T-helper 2 cell treated with Interferon-gamma antibody and Interleukin-4, amounts not matched to agents 5 μg/mL and 100 μg/mL, for 36 hours (primary cell): ENCODE results near the gene TROAP.
"Not testable (repeated sequence)": the region's sequence is repeated elsewhere in the genome, so short reads cannot be mapped to it uniquely, and the experiment has no call there.

Experiments
- DNase-seq: peaks from one replicate; pipeline ENCODE4 v3.0.0; 2021; ENCODE audit warnings: low spot score
- H3K27ac Mint-ChIP-seq: one replicate; pipeline ENCODE4 v1.8.0; 2021; ENCODE audit warnings: mild to moderate bottlenecking, mixed read lengths
- H3K27me3 Mint-ChIP-seq: one replicate; pipeline ENCODE4 v1.8.0; 2021; ENCODE audit warnings: low read depth, mixed read lengths
- H3K36me3 Mint-ChIP-seq: one replicate; pipeline ENCODE4 v1.8.0; 2021; ENCODE audit warnings: low read depth, mixed read lengths
- H3K4me1 Mint-ChIP-seq: one replicate; pipeline ENCODE4 v1.8.0; 2021; ENCODE audit warnings: low read depth, mixed read lengths
- H3K4me3 Mint-ChIP-seq: one replicate; pipeline ENCODE4 v1.8.0; 2022; ENCODE audit warnings: mild to moderate bottlenecking, moderate library complexity, mixed read lengths
- H3K9me3 Mint-ChIP-seq: one replicate; pipeline ENCODE4 v1.8.0; 2021; ENCODE audit warnings: mixed read lengths

TROAP gene

GRCh38 chr12:49322708-49323523 is at the start of gene TROAP:
Gene TROAP, plus strand, starts transcription at chr12:49323255. Its CDS starts 354 bp downstream, at chr12:49323609.
- H3K27ac Mint-ChIP-seq = peak within 1 kb of the TSS; percentile 95
- peaks cover 31% of the 10 kb centered on the region for H3K36me3 Mint-ChIP-seq
- H3K9me3 Mint-ChIP-seq = no peaks in the 10 kb centered on the region
- H3K4me3 Mint-ChIP-seq = peak within 1 kb of the TSS; percentile 99
- H3K27me3 Mint-ChIP-seq = no peaks in the 10 kb centered on the region
- DNase-seq = peak; percentile 97
- H3K4me1 Mint-ChIP-seq = peaks cover 21% of the 10 kb centered on the region

- Mint-ChIP-seq H3K36me3 (peaks cover 44% of the 10 kb centered on the region), H3K27ac (no peak overlapping the region), H3K9me3 (no peaks in the 10 kb centered on the region), H3K4me3 (no peak overlapping the region), H3K4me1 (peaks cover 3% of the 10 kb centered on the region), H3K27me3 (no peaks in the 10 kb centered on the region)
- DNase-seq = no peak
These were observed 49.2 kb upstream of the TROAP start for GRCh38 chr12:49273726-49274395.

GRCh38 chr12:49274396-49275069 is 48.5 kb upstream of the TROAP start:
- Mint-ChIP-seq H3K36me3 (peaks cover 37% of the 10 kb centered on the region), H3K9me3 (no peaks in the 10 kb centered on the region), H3K27me3 (peaks cover 4% of the 10 kb centered on the region), H3K27ac (no peak overlapping the region), H3K4me3 (no peak overlapping the region), H3K4me1 (no peaks in the 10 kb centered on the region)
- no peak for DNase-seq

GRCh38 chr12:49276304-49277290 is 46.5 kb upstream of the TROAP start:
- Mint-ChIP-seq H3K27me3 (peaks cover 8% of the 10 kb centered on the region), H3K36me3 (peaks cover 23% of the 10 kb centered on the region), H3K4me1 (no peaks in the 10 kb centered on the region), H3K9me3 (no peaks in the 10 kb centered on the region), H3K4me3 (no peak overlapping the region), H3K27ac (no peak overlapping the region)
- no peak for DNase-seq

- Mint-ChIP-seq H3K4me1 (no peaks in the 10 kb centered on the region), H3K27ac (no peak overlapping the region), H3K4me3 (no peak overlapping the region), H3K27me3 (peaks cover 11% of the 10 kb centered on the region), H3K36me3 (peaks cover 17% of the 10 kb centered on the region), H3K9me3 (no peaks in the 10 kb centered on the region)
- no peak for DNase-seq
These were observed 45.6 kb upstream of the TROAP start for GRCh38 chr12:49277466-49277865.

- Mint-ChIP-seq H3K36me3 (peaks cover under 1% of the 10 kb centered on the region), H3K27me3 (peaks cover 15% of the 10 kb centered on the region), H3K27ac (no peak overlapping the region), H3K4me3 (no peak overlapping the region), H3K9me3 (no peaks in the 10 kb centered on the region), H3K4me1 (no peaks in the 10 kb centered on the region)
- no peak for DNase-seq
These were observed 43.3 kb upstream of the TROAP start for GRCh38 chr12:49279706-49280159.

- not testable (repeated sequence) for H3K4me3 Mint-ChIP-seq, H3K4me1 Mint-ChIP-seq, H3K9me3 Mint-ChIP-seq, H3K27ac Mint-ChIP-seq, H3K36me3 Mint-ChIP-seq, DNase-seq
- peaks cover 17% of the 10 kb centered on the region for H3K27me3 Mint-ChIP-seq
These were observed 42.5 kb upstream of the TROAP start for GRCh38 chr12:49280545-49280944.

GRCh38 chr12:49282302-49282701 is 40.8 kb upstream of the TROAP start:
- no peak overlapping the region for H3K4me3 Mint-ChIP-seq
- peaks cover 25% of the 10 kb centered on the region for H3K27me3 Mint-ChIP-seq
- H3K9me3 Mint-ChIP-seq = no peaks in the 10 kb centered on the region
- no peaks in the 10 kb centered on the region for H3K4me1 Mint-ChIP-seq
- H3K27ac Mint-ChIP-seq = no peak overlapping the region
- no peak for DNase-seq
- H3K36me3 Mint-ChIP-seq = no peaks in the 10 kb centered on the region

- H3K27ac Mint-ChIP-seq, H3K9me3 Mint-ChIP-seq, H3K4me3 Mint-ChIP-seq, H3K36me3 Mint-ChIP-seq, H3K4me1 Mint-ChIP-seq, DNase-seq: not testable (repeated sequence)
- H3K27me3 Mint-ChIP-seq = peaks cover 26% of the 10 kb centered on the region
These were observed 40.2 kb upstream of the TROAP start for GRCh38 chr12:49282740-49283375.

GRCh38 chr12:49283541-49284429 is 39.3 kb upstream of the TROAP start:
- Mint-ChIP-seq H3K4me3 (no peak overlapping the region), H3K36me3 (no peaks in the 10 kb centered on the region), H3K4me1 (peaks cover 7% of the 10 kb centered on the region), H3K27me3 (peaks cover 33% of the 10 kb centered on the region), H3K27ac (no peak overlapping the region), H3K9me3 (no peaks in the 10 kb centered on the region)
- no peak for DNase-seq

GRCh38 chr12:49284672-49285071 is 38.4 kb upstream of the TROAP start:
- Mint-ChIP-seq H3K27ac (no peak overlapping the region), H3K4me1 (peaks cover 7% of the 10 kb centered on the region), H3K4me3 (no peak overlapping the region), H3K36me3 (no peaks in the 10 kb centered on the region), H3K9me3 (no peaks in the 10 kb centered on the region), H3K27me3 (peaks cover 29% of the 10 kb centered on the region)
- DNase-seq = no peak

- DNase-seq = no peak
- Mint-ChIP-seq H3K27me3 (peaks cover 29% of the 10 kb centered on the region), H3K9me3 (no peaks in the 10 kb centered on the region), H3K27ac (no peak overlapping the region), H3K4me3 (no peak overlapping the region), H3K4me1 (peaks cover 7% of the 10 kb centered on the region), H3K36me3 (no peaks in the 10 kb centered on the region)
These were observed 35.2 kb upstream of the TROAP start for GRCh38 chr12:49287876-49288275.
